ENCODE results near the gene PTPN3.

PTPN3 gene

GRCh38 chr9:109329638-109330258 is 168.4 kb downstream of the PTPN3 start:
- no peak for DNase-seq

GRCh38 chr9:109328978-109329637 is 169.0 kb downstream of the PTPN3 start:
- DNase-seq = no peak

All from amniotic stem cell (primary cell).